ENCODE data around the gene ATP4B.

Gene ATP4B

DNA sequence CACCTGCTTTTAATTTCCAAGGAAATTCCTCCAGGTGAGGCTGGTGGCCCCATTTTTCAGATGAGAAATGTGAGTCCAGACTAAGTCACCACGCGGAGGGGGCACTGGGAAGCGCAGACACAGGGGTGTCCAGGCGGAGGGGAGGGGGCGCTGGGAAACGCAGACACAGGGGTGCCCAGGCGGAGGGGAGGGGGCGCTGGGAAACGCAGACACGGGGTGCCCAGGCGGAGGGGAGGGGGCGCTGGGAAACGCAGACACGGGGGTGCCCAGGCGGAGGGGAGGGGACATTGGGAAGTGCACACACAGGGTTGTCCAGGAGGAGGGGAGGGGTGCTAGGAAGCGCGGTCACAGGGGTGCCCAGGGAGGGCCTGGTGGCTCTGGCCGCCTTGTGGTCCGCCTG is 12.5 kb upstream of the ATP4B start:
- H3K9me2 ChIP-seq (replicated peaks; ENCODE audit: insufficient read depth, low read length): no peaks in the 10 kb centered on the region
- no peaks in the 10 kb centered on the region for H3K4me1 ChIP-seq (ENCODE audit: low read length)
- TF ChIP-seq, protein P1, sequence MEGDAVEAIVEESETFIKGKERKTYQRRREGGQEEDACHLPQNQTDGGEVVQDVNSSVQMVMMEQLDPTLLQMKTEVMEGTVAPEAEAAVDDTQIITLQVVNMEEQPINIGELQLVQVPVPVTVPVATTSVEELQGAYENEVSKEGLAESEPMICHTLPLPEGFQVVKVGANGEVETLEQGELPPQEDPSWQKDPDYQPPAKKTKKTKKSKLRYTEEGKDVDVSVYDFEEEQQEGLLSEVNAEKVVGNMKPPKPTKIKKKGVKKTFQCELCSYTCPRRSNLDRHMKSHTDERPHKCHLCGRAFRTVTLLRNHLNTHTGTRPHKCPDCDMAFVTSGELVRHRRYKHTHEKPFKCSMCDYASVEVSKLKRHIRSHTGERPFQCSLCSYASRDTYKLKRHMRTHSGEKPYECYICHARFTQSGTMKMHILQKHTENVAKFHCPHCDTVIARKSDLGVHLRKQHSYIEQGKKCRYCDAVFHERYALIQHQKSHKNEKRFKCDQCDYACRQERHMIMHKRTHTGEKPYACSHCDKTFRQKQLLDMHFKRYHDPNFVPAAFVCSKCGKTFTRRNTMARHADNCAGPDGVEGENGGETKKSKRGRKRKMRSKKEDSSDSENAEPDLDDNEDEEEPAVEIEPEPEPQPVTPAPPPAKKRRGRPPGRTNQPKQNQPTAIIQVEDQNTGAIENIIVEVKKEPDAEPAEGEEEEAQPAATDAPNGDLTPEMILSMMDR (IDR thresholded peaks at IDR 0.05; ENCODE audit: low read length): no peak
- TF ChIP-seq EZH2 (optimal IDR thresholded peaks at IDR 0.05; ENCODE audit: low read depth, low read length) (no peak), EZH2phosphoT487 (IDR thresholded peaks at IDR 0.05; ENCODE audit: low read length) (no peak)
- H2AFZ ChIP-seq (ENCODE audit: low read length): no peak overlapping the region
- H3K4me3 ChIP-seq (ENCODE audit: low read length): no peak overlapping the region
- no peaks in the 10 kb centered on the region for H3K9me3 ChIP-seq (replicated peaks; ENCODE audit: insufficient read depth, low read length)
- H3F3A ChIP-seq (ENCODE audit: insufficient read depth, low read length): peaks cover 2% of the 10 kb centered on the region; the same call in 1 of the 2 replicates
- H3K27me3 ChIP-seq (replicated peaks; ENCODE audit: insufficient read depth, low read length): peaks cover 23% of the 10 kb centered on the region
- no peak for DNase-seq
- H3K9ac ChIP-seq (ENCODE audit: low read length): no peak overlapping the region
- no peak overlapping the region for H3K4me2 ChIP-seq (ENCODE audit: low read depth, low read length)
- no peaks in the 10 kb centered on the region for H3K36me3 ChIP-seq (replicated peaks; ENCODE audit: insufficient read depth, low read length)
- no peaks in the 10 kb centered on the region for H3K79me2 ChIP-seq (ENCODE audit: low read length)
- H4K20me1 ChIP-seq (ENCODE audit: insufficient read depth, low read length): no peaks in the 10 kb centered on the region
- H3K27ac ChIP-seq (ENCODE audit: low read length): no peak overlapping the region

DNA sequence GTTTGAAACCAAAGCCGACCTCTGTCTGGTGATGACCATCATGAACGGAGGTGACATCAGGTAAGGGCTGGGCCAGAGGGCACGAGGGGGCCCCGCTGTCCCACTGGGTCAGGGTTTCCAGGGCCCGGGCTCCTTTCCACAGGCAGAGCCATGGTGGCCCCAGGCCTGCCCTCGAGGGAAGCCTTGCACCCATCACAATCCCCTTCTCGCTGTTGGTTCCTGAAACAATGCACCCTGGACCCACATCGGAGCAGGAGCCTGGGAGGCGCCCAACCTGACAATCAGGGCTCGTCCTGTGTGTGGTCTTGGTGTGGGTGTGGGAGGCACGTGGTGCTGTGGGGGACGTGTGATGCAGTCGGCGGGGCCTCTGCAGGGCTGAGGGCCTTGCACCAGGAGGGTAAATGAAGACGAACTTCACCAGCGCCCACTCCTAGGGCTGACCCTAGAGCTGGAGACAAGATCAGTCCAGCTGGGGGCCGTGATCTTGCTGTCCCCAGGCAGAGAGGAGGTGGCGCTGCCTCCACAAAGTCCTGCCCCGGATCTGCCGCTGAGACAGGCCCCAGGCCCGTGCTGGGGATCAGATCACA is 11.8 kb upstream of the ATP4B start:
- Histone ChIP-seq H3K9me2 (replicated peaks; ENCODE audit: insufficient read depth, low read length) (no peaks in the 10 kb centered on the region), H3K27ac (ENCODE audit: low read length) (no peak overlapping the region), H3K4me1 (ENCODE audit: low read length) (no peaks in the 10 kb centered on the region), H3K9ac (ENCODE audit: low read length) (no peak overlapping the region), H3K4me2 (ENCODE audit: low read depth, low read length) (no peak overlapping the region), H3F3A (ENCODE audit: insufficient read depth, low read length) (peaks cover 7% of the 10 kb centered on the region; the same call in 1 of the 2 replicates), H3K4me3 (ENCODE audit: low read length) (no peak overlapping the region), H3K36me3 (replicated peaks; ENCODE audit: insufficient read depth, low read length) (no peaks in the 10 kb centered on the region), H3K79me2 (ENCODE audit: low read length) (no peaks in the 10 kb centered on the region), H2AFZ (ENCODE audit: low read length) (no peak overlapping the region), H4K20me1 (ENCODE audit: insufficient read depth, low read length) (no peaks in the 10 kb centered on the region), H3K27me3 (replicated peaks; ENCODE audit: insufficient read depth, low read length) (peaks cover 23% of the 10 kb centered on the region), H3K9me3 (replicated peaks; ENCODE audit: insufficient read depth, low read length) (no peaks in the 10 kb centered on the region)
- no peak for DNase-seq
- TF ChIP-seq EZH2 (optimal IDR thresholded peaks at IDR 0.05; ENCODE audit: low read depth, low read length) (no peak), EZH2phosphoT487 (IDR thresholded peaks at IDR 0.05; ENCODE audit: low read length) (no peak)
- TF ChIP-seq, protein P1 (IDR thresholded peaks at IDR 0.05; ENCODE audit: low read length): no peak

DNA sequence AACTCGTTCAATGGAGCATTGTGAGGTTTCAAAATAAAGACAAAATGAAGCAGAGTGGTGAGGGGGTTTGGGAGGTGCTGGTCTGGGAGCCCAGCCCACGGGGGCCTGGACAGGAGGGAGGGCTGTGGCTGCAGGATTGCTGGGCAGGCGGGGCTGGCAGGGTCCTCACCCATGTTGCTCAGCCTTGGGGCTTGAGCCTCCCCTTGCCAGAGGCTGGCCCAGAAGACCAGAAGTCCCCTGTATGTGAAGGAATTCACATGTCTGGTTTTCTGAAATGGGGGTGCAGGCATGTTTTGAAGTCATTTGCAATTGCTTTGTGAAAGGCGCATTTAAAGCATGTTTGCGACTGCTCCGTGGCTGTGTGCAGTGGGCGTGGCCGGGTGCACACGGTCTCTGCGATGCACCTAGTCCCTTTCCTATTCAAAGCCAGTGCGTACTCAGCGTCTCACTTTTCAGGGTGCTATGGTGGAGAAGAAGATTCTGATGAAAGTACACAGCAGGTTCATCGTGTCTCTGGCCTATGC is 11.3 kb upstream of the ATP4B start:
- Histone ChIP-seq H3K9me2 (replicated peaks; ENCODE audit: insufficient read depth, low read length) (no peaks in the 10 kb centered on the region), H3K27ac (ENCODE audit: low read length) (no peak overlapping the region), H2AFZ (ENCODE audit: low read length) (no peak overlapping the region), H3K79me2 (ENCODE audit: low read length) (no peaks in the 10 kb centered on the region), H3F3A (ENCODE audit: insufficient read depth, low read length) (peaks cover 7% of the 10 kb centered on the region; the same call in 1 of the 2 replicates), H3K9me3 (replicated peaks; ENCODE audit: insufficient read depth, low read length) (no peaks in the 10 kb centered on the region), H3K9ac (ENCODE audit: low read length) (no peak overlapping the region), H3K27me3 (replicated peaks; ENCODE audit: insufficient read depth, low read length) (peaks cover 23% of the 10 kb centered on the region), H3K4me2 (ENCODE audit: low read depth, low read length) (no peak overlapping the region), H4K20me1 (ENCODE audit: insufficient read depth, low read length) (no peaks in the 10 kb centered on the region), H3K4me3 (ENCODE audit: low read length) (no peak overlapping the region), H3K4me1 (ENCODE audit: low read length) (no peaks in the 10 kb centered on the region), H3K36me3 (replicated peaks; ENCODE audit: insufficient read depth, low read length) (no peaks in the 10 kb centered on the region)
- DNase-seq: no peak
- TF ChIP-seq EZH2phosphoT487 (IDR thresholded peaks at IDR 0.05; ENCODE audit: low read length) (no peak), EZH2 (optimal IDR thresholded peaks at IDR 0.05; ENCODE audit: low read depth, low read length) (no peak)
- TF ChIP-seq, protein P1 (IDR thresholded peaks at IDR 0.05; ENCODE audit: low read length): no peak

All from MM.1S (cell line).